Skeletal muscle tissue (tissue), 4 donors: Measurements from ENCODE around the gene DCTPP1. TPM values are rescaled to one million over a fixed set of nuclear protein-coding genes. Genes with fewer than 3 reads are reported as not detected.

ENCODE experiments used
- H3K27ac ChIP-seq: one replicate; pipeline ENCODE4 v1.7.0; 2013; ENCODE audit warnings: mild to moderate bottlenecking, low read depth, low read length, inconsistent platforms
- H3K27me3 ChIP-seq, 3 donors: one replicate each; pipeline ENCODE4 v1.7.0; 2013; ENCODE audit warnings: low read length in 3 of 3; ENCODE audit not compliant: control insufficient read depth in 3 of 3, insufficient read depth in 3 of 3
- H3K36me3 ChIP-seq, 3 donors: one replicate each; pipeline ENCODE4 v1.7.0; 2013; ENCODE audit warnings: low read length in 3 of 3; ENCODE audit not compliant: control insufficient read depth in 3 of 3, insufficient read depth in 3 of 3
- H3K4me1 ChIP-seq, 3 donors: one replicate each; pipeline ENCODE4 v1.7.0; 2013; ENCODE audit warnings: low read length in 3 of 3, mild to moderate bottlenecking in 3 of 3; ENCODE audit not compliant: control insufficient read depth in 3 of 3, insufficient read depth in 3 of 3
- H3K4me3 ChIP-seq, 3 donors: one replicate each; pipeline ENCODE4 v1.7.0; 2013; ENCODE audit warnings: low read length in 3 of 3
- H3K9ac ChIP-seq, 3 donors: one replicate each; pipeline ENCODE4 v1.7.0; 2013; ENCODE audit warnings: low read length in 3 of 3, mild to moderate bottlenecking in 3 of 3, moderate library complexity in 2 of 3, low read depth in 1 of 3
- H3K9me3 ChIP-seq, 3 donors: one replicate each; pipeline ENCODE4 v1.7.0; 2013; ENCODE audit warnings: low read length in 3 of 3; ENCODE audit not compliant: control insufficient read depth in 3 of 3
- total RNA-seq: library from RNA; depleted of rRNA; stranded (reverse); fragments of >200 nt; gene quantifications from one replicate; pipeline ENCODE4 v1.2.3, GENCODE V29; 2014
- donor health status: Osteomylitis.

Gene DCTPP1
- total RNA-seq, 1 donor from 2014 or later, result 26.1 TPM

DNA sequence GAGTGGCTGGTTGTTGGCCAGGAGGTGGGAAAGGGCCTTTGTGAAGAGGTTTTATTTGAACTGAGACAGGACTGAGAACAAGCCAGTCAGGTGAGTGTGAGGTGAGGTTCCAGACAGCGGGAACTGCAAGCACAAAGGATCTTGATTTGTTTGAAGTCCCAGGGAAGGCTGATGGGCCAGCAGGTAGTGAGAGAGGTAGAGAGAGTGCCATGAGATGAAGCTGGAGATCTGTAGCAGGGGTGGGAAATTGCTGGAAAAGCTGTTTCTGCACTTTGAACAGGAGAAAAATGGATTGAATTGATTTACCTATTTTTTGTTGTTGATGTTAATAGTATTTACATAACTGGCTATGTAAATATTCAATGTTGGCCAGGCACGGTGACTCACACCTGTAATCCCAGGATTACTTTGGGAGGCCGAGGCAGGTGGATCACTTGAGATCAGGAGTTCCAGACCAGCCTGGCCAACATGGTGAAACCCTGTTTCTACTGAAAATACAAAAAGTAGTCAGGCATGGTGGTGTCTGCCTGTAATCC, 7.7 kb upstream of the DCTPP1 start:
- Histone ChIP-seq H3K9me3 (no peaks in the 10 kb centered on the region), H3K27me3 (no peaks in the 10 kb centered on the region), H3K4me1 (no peaks in the 10 kb centered on the region), H3K4me3 (no peak overlapping the region), H3K36me3 (no peaks in the 10 kb centered on the region), H3K9ac (no peak overlapping the region), H3K27ac (no peak overlapping the region)

DNA sequence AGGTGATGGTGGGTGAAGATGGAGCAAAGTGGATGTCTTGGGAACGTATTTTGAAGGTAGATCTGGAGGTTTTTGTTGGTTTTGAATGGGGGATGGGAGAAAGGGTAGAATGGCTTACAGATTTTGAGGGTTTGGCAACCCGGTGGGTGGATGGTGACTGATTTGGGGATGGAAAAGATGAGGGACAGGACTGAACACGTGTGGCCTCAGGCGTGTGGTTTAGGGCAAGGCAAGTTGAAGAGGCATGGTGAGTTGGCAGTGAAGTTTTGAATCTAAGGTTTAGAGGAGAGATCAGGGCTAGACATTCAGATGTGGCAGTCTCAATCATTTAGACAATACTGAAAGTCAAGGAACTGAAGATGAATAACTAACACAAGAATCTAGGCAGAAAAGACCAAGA, 5.0 kb upstream of the DCTPP1 start:
- Histone ChIP-seq H3K27ac (no peak overlapping the region), H3K27me3 (no peaks in the 10 kb centered on the region), H3K9ac (no peak overlapping the region), H3K4me3 (no peak overlapping the region), H3K36me3 (no peaks in the 10 kb centered on the region), H3K4me1 (peaks cover 5 to 7% (median 6%) of the 10 kb centered on the region in 3 donors), H3K9me3 (no peaks in the 10 kb centered on the region)

DNA sequence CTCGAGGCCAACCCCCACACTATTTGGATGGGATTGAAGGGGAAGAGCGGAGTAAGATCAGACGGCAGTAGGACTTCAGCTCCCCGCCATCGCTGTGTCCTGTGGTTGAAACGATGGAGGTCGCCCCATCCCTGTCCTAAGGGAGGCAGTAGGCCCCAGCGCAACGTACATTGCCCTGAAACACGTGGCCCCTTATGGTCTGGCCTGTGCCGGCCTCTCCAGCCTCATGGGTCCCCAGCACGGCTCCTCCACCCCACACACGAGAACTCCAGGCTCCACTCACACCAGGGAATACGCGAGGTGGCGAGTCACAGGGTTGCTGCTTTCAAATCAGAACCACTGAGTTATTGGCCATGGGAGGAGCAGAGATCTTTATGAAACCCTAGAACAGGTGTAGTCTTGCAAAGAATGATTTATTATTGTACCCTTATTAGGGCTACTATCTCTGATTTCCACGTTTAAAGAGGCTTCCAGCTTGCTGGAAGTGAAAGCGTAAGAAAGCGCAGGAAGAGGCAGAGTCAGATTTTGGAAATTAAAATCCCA, 669 bp upstream of the DCTPP1 start:
- H3K36me3 ChIP-seq, result peaks cover 7 to 10% (median 8%) of the 10 kb centered on the region in 3 donors
- peak overlapping the region; percentile 81 to 94 (median 89) for H3K4me3 ChIP-seq
- no peaks in the 10 kb centered on the region for H3K9me3 ChIP-seq
- no peaks in the 10 kb centered on the region for H3K27me3 ChIP-seq
- H3K9ac ChIP-seq, result peak overlapping the region; percentile 74 to 86 (median 84)
- peak overlapping the region; percentile 80 for H3K27ac ChIP-seq
- peaks cover 17 to 20% (median 20%) of the 10 kb centered on the region in 3 donors for H3K4me1 ChIP-seq

DNA sequence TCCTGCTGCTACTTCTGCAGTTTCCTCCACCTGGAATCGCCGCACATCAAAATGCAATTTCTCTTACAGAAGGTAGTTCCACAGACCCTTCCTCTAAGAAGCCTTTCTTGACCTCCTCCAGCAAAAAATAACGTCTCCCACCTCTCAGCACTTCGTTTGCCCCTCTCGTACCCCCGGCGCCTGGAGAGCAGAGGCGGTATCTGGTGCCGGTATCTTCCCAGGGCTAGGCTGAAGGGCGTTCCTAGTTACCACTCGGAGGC, 482 bp downstream of the DCTPP1 start:
- H3K27me3 ChIP-seq, result no peaks in the 10 kb centered on the region
- H3K9me3 ChIP-seq, result no peaks in the 10 kb centered on the region
- peaks cover 17 to 20% (median 20%) of the 10 kb centered on the region in 3 donors for H3K4me1 ChIP-seq
- peaks cover 9 to 14% (median 11%) of the 10 kb centered on the region in 3 donors for H3K36me3 ChIP-seq
- H3K27ac ChIP-seq, result peak overlapping the region; percentile 80
- H3K4me3 ChIP-seq, result peak overlapping the region; percentile 81 to 94 (median 89)
- H3K9ac ChIP-seq, result peak overlapping the region; percentile 81 to 86 (median 84)

DNA sequence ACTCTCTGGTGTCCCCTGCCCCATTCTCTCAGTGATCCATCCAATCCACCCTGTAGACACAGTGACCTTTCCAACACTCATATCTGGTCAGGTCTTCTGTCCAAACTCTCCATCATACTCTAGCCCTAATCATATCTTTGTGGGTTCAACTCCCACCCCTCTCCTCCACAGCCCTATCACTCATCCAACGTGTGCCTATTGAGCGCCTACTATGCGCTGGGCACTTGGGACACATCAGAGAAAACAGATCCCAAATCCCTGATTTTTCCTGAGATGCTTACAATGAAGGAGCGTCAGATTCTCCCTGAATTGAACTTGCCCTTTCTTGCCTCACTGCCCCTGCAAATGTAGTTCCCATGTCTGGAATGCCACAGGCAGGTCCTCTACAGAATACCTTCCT, 1.8 kb downstream of the DCTPP1 start:
- H3K9me3 ChIP-seq, result no peaks in the 10 kb centered on the region
- no peaks in the 10 kb centered on the region for H3K27me3 ChIP-seq

DNA sequence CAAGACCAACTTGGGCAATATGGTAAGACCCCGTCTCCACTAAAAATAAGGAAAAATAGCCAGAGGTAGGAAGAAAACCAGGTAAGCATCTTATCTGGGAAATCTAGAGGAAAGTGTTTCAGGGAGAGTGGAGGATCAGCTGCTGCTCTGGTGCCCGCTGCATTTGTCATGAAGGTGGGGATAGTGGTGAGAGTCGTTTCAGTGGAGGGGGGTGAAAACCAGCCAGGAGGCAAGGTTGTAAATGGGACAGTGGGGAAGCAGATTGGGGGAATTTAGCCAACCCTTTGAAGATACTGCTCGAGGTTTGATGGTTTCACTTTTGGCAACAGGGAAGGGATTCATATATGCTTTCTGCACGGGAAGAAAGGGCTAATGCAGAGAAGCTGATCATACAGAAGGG, 8.8 kb downstream of the DCTPP1 start:
- Histone ChIP-seq H3K27me3 (no peaks in the 10 kb centered on the region), H3K9me3 (no peaks in the 10 kb centered on the region), H3K9ac (no peak overlapping the region), H3K4me3 (no peak overlapping the region), H3K27ac (no peak overlapping the region), H3K36me3 (peaks cover 11 to 20% (median 17%) of the 10 kb centered on the region in 3 donors), H3K4me1 (peaks cover 4 to 18% (median 13%) of the 10 kb centered on the region in 3 donors)

More for the DNA sequence above, 1.8 kb downstream of the DCTPP1 start:
- Histone ChIP-seq H3K9ac (no peak overlapping the region), H3K36me3 (peaks cover 18 to 25% (median 19%) of the 10 kb centered on the region in 3 donors), H3K27ac (no peak overlapping the region), H3K4me1 (peaks cover 17 to 20% (median 20%) of the 10 kb centered on the region in 3 donors), H3K4me3 (no peak overlapping the region)

DNA sequence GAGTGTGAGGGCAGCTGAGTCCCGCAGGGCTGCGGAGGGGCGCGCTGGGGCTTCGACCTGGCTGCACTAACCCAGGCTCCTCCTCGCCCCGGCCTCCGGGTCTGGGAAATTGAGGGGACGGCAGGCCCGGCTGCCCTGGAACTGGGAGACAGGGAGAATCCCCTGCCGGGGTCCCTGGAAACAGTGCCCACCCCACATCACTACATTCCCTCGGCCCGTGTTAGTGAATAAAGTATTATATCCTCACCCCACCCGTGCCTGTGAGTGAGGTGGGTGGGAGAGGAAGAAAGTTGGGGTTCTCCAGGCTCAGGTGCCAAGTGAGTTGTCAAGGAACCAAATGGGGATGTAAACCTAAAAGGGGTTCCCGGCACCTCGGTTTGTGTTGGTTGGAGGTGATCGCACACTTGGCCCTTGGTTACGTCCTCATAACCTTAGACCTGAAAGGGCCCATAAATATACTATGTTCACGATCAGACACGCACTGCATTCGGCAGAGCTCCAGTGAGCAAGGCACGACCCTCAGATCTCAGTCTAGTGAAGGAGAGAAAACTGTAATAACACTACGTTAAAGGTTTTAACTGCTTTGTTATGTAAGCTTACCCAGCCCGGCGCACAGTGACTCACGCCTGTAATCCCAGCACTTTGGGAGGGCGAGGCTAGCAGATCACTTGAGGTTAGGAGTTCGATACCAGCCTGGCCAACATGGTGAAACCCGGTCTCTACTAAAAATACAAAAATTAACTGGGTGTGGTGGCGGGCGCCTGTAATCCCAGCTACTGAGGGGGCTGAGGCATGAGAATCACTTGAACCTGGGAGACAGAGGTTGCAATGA, 11.3 kb downstream of the DCTPP1 start:
- Histone ChIP-seq H3K9ac (peak overlapping the region; percentile 68 to 90 (median 75)), H3K36me3 (peaks cover under 1 to 19% (median 8%) of the 10 kb centered on the region in 3 donors), H3K27me3 (no peaks in the 10 kb centered on the region), H3K27ac (peak overlapping the region; percentile 90), H3K4me1 (peaks cover 4 to 18% (median 17%) of the 10 kb centered on the region in 3 donors), H3K9me3 (no peaks in the 10 kb centered on the region), H3K4me3 (peak overlapping the region; percentile 59 to 82 (median 81))

DNA sequence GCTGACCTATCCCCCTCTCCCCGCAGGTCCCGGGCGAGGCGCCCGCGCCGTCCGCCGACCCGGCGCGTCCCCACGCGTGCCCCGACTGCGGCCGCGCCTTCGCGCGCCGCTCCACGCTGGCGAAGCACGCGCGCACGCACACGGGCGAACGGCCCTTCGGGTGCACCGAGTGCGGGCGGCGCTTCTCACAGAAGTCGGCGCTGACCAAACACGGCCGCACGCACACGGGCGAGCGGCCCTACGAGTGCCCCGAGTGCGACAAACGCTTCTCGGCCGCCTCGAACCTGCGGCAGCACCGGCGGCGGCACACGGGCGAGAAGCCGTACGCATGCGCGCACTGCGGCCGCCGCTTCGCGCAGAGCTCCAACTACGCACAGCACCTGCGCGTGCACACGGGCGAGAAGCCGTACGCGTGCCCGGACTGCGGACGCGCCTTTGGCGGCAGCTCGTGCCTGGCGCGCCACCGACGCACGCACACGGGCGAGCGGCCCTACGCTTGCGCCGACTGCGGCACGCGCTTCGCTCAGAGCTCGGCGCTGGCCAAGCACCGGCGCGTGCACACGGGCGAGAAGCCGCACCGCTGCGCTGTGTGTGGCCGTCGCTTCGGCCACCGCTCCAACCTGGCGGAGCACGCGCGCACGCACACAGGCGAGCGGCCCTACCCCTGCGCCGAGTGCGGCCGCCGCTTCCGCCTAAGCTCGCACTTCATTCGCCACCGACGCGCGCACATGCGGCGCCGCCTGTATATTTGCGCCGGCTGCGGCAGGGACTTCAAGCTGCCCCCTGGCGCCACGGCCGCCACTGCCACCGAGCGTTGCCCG, 12.1 kb downstream of the DCTPP1 start:
- Histone ChIP-seq H3K9me3 (no peaks in the 10 kb centered on the region), H3K9ac (peak overlapping the region; percentile 68 to 90 (median 75)), H3K4me3 (peak overlapping the region; percentile 59 to 82 (median 81)), H3K4me1 (peaks cover 4 to 18% (median 17%) of the 10 kb centered on the region in 3 donors), H3K27ac (peak overlapping the region; percentile 90), H3K36me3 (peaks cover 0 to 19% (median 4%) of the 10 kb centered on the region in 3 donors), H3K27me3 (no peaks in the 10 kb centered on the region)

DNA sequence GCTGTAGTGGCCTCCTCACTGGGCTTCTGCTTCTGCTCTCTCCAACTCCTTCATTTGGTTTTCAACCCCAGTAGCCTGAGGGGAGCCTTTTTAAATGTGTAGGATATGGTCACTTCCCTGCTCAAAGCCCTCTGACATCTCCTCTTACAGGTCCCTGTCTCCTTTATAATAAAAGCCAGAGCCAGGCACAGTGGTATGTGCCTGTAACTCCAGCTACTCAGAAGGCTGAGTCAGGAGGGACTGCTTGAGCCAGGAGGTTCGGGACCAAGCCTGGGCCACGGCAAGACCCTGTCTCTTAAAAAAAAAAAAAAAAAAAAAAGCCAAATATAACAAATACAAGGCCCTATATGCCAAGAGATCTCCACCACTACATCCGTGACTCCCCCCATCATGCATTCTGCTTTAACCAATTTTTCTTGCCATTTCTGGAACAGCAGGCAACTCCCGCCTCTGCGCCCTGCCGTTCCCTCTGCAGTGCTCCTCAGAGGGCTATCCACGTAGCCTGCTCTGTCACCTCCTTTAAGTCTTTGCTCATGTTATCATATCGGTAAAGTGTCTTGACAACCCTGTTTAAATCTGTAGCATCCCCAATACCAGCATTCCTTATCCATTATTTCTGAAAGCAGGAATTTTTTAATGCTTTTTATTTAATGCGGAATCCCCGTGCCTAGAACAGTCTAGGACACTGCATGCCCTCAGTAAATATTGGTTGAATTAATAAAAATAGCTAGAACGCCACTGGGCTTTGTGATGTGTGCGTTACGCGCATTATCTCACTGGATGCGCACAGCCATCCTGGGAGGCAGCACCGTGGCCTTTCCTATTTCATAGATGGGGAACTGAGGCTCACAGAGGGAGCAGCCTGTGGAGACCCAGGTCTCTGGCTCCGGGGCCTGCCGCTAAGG, 13.0 kb downstream of the DCTPP1 start:
- no peaks in the 10 kb centered on the region for H3K9me3 ChIP-seq
- peak overlapping the region; percentile 59 to 82 (median 81) for H3K4me3 ChIP-seq
- peaks cover 4 to 18% (median 17%) of the 10 kb centered on the region in 3 donors for H3K4me1 ChIP-seq
- peak overlapping the region; percentile 90 for H3K27ac ChIP-seq
- peak overlapping the region; percentile 36 to 90 (median 68) for H3K9ac ChIP-seq
- no peaks in the 10 kb centered on the region for H3K27me3 ChIP-seq
- peaks cover 6 to 21% (median 9%) of the 10 kb centered on the region in 3 donors for H3K36me3 ChIP-seq
